ENCODE results near the gene SERPINB8. TPM values are rescaled to one million over a fixed set of nuclear protein-coding genes. Genes with fewer than 3 reads are reported as not detected.
A peak's percentile ranks its signal among the peaks of the same experiment; 100 is the strongest.
"Not testable (repeated sequence)": the region's sequence is repeated elsewhere in the genome, so short reads cannot be mapped to it uniquely, and the experiment has no call there.

SERPINB8 gene, protein sequence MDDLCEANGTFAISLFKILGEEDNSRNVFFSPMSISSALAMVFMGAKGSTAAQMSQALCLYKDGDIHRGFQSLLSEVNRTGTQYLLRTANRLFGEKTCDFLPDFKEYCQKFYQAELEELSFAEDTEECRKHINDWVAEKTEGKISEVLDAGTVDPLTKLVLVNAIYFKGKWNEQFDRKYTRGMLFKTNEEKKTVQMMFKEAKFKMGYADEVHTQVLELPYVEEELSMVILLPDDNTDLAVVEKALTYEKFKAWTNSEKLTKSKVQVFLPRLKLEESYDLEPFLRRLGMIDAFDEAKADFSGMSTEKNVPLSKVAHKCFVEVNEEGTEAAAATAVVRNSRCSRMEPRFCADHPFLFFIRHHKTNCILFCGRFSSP
- 10 to 100 TPM; 10.7 to 27.3 (median 12.3) TPM for total RNA-seq
- long read RNA-seq, donor 1, partial matches to known transcripts: 1 of 4 reads
- long read RNA-seq, donor 1, other reads (novel, unspliced or antisense): 1 of 4 reads
- long read RNA-seq, donor 2, partial matches to known transcripts: 0 of 3 reads
- long read RNA-seq, donor 2, other reads (novel, unspliced or antisense): 2 of 3 reads

DNA sequence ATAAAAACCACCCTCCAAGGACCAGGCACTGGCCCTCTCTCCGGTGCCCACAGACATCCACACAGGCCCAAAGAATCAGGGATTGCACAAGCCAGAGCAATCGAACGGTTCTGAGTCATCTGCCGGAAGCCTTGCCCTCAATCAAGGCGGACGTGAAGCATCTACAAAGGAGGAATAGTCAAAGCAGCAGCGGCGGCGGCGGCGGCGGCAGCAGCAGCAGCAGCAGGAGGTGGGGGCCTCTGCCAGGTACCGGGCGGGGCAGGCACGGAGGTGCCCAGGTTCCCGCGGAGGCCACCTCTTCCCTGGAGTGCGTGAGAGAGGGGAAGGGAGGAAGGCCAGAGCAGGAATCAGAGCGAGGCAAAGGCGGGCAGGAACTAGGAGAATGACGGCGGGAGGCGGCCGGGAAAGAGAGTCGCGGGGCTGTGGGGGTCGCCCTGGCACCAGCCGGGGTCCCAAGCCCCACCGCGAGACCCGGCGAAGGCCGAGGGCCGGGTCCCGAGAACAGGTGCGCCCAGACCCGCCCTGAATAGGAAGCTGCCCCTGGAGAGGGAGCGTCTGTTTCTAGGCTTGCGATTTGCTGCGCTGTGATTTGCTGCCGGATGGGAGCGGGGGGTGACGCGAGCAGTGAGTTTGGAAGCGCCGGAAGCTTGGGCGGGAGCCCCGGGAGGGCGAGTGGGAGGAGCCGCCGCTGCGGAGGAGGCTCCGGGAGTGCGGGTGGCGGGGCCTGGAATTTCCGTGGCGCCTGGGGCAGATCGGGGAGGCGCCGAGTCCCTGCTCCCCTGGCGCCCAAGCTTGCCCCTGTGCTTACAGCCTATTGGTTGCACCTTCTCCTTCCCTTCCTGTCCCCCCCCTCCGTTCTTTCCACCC is at the start of gene SERPINB8:
Gene SERPINB8 (plus strand): TSS at position 140 of the 867 bp plus-strand sequence. CDS start 8,228 bp downstream, outside the sequence.
- peak; percentile 96 for ATAC-seq
- intact Hi-C loops (cut with DNase I, micrococcal nuclease): no loop called here
- peaks cover 7% of the 10 kb centered on the region for H3K4me1 ChIP-seq (ENCODE audit: low read depth)
- peak within 1 kb of the TSS; percentile 48 for H3K4me3 ChIP-seq
- TF ChIP-seq, protein P1, sequence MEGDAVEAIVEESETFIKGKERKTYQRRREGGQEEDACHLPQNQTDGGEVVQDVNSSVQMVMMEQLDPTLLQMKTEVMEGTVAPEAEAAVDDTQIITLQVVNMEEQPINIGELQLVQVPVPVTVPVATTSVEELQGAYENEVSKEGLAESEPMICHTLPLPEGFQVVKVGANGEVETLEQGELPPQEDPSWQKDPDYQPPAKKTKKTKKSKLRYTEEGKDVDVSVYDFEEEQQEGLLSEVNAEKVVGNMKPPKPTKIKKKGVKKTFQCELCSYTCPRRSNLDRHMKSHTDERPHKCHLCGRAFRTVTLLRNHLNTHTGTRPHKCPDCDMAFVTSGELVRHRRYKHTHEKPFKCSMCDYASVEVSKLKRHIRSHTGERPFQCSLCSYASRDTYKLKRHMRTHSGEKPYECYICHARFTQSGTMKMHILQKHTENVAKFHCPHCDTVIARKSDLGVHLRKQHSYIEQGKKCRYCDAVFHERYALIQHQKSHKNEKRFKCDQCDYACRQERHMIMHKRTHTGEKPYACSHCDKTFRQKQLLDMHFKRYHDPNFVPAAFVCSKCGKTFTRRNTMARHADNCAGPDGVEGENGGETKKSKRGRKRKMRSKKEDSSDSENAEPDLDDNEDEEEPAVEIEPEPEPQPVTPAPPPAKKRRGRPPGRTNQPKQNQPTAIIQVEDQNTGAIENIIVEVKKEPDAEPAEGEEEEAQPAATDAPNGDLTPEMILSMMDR (IDR thresholded peaks at IDR 0.05): no peak
- H3K9me3 ChIP-seq: no peaks in the 10 kb centered on the region
- no peaks in the 10 kb centered on the region for H3K36me3 ChIP-seq (ENCODE audit: low read depth)
- peak; percentile 95 to 96 (median 95) for DNase-seq

DNA sequence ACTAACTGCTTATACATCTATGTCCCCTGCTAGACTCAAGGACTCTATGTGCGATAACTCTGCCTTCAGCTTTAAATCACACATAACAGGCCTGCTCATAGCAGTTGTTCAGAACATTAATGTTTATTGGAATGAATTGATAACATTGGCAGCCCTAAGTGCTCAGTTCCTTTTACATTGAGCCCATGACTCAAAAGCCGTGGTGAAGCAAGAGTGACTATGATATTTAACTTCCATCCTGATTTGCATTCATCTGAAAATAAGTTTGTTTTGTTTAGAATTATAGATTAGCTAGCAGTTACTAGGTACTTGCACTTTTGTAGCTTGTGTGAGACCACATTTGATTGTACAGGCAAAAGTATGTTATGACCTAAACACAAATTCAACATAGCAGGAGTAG is 47.8 kb upstream of the SERPINB8 start:
- Histone ChIP-seq H3K9me3 (no peaks in the 10 kb centered on the region), H3K4me1 (ENCODE audit: low read depth) (no peaks in the 10 kb centered on the region), H3K4me3 (no peak overlapping the region), H3K36me3 (ENCODE audit: low read depth) (no peaks in the 10 kb centered on the region)
- ATAC-seq (no peak), DNase-seq (no peak)
- intact Hi-C loops (cut with DNase I, micrococcal nuclease): no loop called here
- TF ChIP-seq, protein P1 (IDR thresholded peaks at IDR 0.05): no peak

DNA sequence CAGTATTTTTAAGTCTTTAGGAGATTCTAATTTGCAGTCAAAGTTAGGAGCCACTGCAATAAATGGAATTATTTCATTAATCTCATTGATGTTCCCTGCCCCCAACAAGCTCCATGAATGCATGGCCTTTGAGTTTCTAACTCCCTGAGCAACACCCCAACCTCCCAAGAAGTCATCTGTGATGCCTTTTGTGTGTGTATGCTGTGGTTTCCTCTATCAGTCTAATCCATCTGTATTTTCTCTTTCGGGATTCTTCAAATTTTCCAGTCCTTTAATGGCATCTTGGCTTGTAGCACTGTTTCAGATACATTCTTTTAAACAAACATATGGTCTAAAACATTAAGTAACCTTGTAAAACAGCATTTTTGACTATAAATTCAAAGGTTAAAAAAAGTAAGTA is 45.3 kb upstream of the SERPINB8 start:
- no peaks in the 10 kb centered on the region for H3K36me3 ChIP-seq (ENCODE audit: low read depth)
- H3K9me3 ChIP-seq: no peaks in the 10 kb centered on the region
- TF ChIP-seq, protein P1 (IDR thresholded peaks at IDR 0.05): no peak
- no peak overlapping the region for H3K4me3 ChIP-seq
- no peaks in the 10 kb centered on the region for H3K4me1 ChIP-seq (ENCODE audit: low read depth)
- ATAC-seq (no peak), DNase-seq (no peak)
- intact Hi-C loops (cut with DNase I, micrococcal nuclease): no loop called here

DNA sequence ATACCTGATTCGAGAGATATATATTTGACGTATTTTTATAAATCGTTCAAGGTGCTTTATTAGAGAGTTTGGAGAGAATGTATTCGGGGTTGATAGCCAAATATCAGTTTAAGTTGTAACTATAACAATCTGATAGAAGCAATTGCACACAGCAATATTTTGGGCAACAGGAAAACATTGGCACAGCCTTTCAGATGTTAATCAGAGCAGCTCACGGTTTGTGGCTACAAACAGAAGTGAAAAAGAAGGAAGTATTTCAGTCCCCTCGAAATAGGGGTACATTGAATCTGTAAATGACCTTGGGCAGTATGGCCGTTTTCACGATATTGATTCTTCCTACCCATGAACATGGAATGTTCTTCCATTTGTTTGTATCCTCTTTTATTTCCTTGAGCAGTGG is 41.5 kb upstream of the SERPINB8 start:
- Histone ChIP-seq H3K4me1 (ENCODE audit: low read depth) (no peaks in the 10 kb centered on the region), H3K36me3 (ENCODE audit: low read depth) (no peaks in the 10 kb centered on the region), H3K4me3 (no peak overlapping the region), H3K9me3 (no peaks in the 10 kb centered on the region)
- intact Hi-C loops (cut with DNase I, micrococcal nuclease): no loop called here
- TF ChIP-seq, protein P1 (IDR thresholded peaks at IDR 0.05): no peak
- ATAC-seq (no peak), DNase-seq (no peak)

DNA sequence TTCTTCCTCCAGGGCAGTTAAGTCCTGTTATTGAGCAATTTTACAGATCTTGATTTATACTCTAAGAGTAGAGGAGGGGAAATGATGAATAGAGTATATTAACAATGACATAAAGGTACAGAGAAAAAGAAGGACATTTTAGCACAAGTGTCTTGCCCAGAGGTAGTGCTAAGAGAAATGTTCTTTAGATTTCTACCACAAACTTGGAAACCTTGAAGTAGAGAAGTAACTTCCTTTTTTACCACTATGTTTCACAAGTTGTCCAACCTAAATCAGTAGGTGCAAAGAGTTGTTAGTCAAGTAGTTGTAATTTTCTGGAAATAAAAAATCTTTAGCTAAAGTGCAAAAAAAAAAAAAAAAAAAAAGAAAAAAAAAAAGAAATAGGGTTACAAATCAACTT is 40.5 kb upstream of the SERPINB8 start:
- H3K4me3 ChIP-seq, ATAC-seq, DNase-seq: not testable (repeated sequence)

More for the DNA sequence above, 40.5 kb upstream of the SERPINB8 start:
- H3K36me3 ChIP-seq (ENCODE audit: low read depth); H3K4me1 ChIP-seq (ENCODE audit: low read depth); intact Hi-C loops (cut with DNase I, micrococcal nuclease); H3K9me3 ChIP-seq: not testable (repeated sequence)
